ENCODE measurements around the gene IQCM. TPM values are rescaled to one million over a fixed set of nuclear protein-coding genes. Genes with fewer than 3 reads are reported as not detected.

The IQCM gene
- total and polyA plus RNA-seq, 2 donors (not counting 1 experiment from before 2014, with no cell fraction given): not detected

DNA sequence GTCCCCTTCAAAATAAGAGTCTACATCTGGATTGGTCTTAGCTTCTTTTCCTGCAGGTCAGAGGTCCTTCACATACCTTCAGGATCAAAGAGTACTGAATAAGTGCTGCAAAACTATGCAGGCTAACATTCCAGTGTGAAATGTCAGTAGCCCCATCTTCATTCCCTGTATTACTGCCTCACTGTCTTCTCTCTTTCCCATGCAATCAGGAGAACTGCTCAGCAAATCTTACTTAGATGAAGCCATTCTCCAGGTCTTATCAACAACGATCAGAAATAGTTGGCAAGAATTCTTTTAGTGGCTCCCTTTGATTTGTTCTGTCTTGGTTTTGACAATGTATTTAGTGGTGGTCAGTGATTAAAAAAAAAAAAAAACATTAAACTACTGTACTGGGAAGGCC is 26.0 kb upstream of the IQCM start:
- TF ChIP-seq, protein P1, sequence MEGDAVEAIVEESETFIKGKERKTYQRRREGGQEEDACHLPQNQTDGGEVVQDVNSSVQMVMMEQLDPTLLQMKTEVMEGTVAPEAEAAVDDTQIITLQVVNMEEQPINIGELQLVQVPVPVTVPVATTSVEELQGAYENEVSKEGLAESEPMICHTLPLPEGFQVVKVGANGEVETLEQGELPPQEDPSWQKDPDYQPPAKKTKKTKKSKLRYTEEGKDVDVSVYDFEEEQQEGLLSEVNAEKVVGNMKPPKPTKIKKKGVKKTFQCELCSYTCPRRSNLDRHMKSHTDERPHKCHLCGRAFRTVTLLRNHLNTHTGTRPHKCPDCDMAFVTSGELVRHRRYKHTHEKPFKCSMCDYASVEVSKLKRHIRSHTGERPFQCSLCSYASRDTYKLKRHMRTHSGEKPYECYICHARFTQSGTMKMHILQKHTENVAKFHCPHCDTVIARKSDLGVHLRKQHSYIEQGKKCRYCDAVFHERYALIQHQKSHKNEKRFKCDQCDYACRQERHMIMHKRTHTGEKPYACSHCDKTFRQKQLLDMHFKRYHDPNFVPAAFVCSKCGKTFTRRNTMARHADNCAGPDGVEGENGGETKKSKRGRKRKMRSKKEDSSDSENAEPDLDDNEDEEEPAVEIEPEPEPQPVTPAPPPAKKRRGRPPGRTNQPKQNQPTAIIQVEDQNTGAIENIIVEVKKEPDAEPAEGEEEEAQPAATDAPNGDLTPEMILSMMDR (conservative IDR thresholded peaks at IDR 0.05 in 1 of 2, IDR thresholded peaks at IDR 0.05 in 1 of 2; ENCODE audit: low read depth in 1 of 2, low read length in 2 of 2): no peak
- no peak for TF ChIP-seq EZH2 (IDR thresholded peaks at IDR 0.05; ENCODE audit: low read length, missing control alignments)
- Histone ChIP-seq H3K4me2 (ENCODE audit: extremely low read depth, insufficient read depth, low read length) (no peak overlapping the region), H4K20me1 (ENCODE audit: control insufficient read depth, extremely low read depth, insufficient read depth, low read length) (no peaks in the 10 kb centered on the region), H3K36me3 (ENCODE audit: control insufficient read depth, insufficient read depth, low read length) (no peaks in the 10 kb centered on the region), H3K27ac (ENCODE audit: insufficient read depth, low read length) (no peak overlapping the region), H3K4me3 (replicated peaks in 1 of 4; ENCODE audit: control extremely low read depth in 1 of 4, insufficient read depth in 1 of 4, low read depth in 3 of 4, low read length in 4 of 4) (no peak overlapping the region), H3K9ac (ENCODE audit: insufficient read depth, low read length) (no peak overlapping the region), H3K9me3 (ENCODE audit: control insufficient read depth, insufficient read depth, low read depth, low read length) (no peaks in the 10 kb centered on the region), H3K4me1 (ENCODE audit: control insufficient read depth, extremely low read depth, insufficient read depth, low read length) (no peaks in the 10 kb centered on the region), H2AFZ (ENCODE audit: low read length) (no peak overlapping the region), H3K27me3 (ENCODE audit: control insufficient read depth, insufficient read depth, low read length) (no peaks in the 10 kb centered on the region), H3K79me2 (ENCODE audit: control insufficient read depth, insufficient read depth, low read length) (no peaks in the 10 kb centered on the region)
- DNase-seq (ENCODE audit: low read depth in 2 of 2): peak in 1 of 2 donors; percentile 55

DNA sequence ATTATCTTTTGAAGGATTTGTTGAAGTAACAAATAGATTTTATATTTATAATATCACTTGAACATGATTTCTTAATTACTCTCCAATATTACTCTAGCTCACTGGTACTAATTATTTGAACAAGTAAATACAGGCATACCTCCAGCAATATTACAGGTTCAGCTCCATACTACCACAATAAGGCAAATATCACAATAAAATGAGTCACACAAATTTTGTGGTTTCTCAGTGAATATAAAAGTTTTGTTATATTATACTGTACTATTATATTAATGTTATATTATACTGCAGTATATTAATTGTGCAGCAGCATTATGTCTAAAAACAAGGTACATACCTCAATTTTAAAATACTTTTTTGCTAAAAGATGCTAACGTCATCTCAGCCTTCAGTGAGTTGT is 22.4 kb upstream of the IQCM start:
- TF ChIP-seq EZH2 (IDR thresholded peaks at IDR 0.05; ENCODE audit: low read length, missing control alignments): no peak
- TF ChIP-seq, protein P1 (conservative IDR thresholded peaks at IDR 0.05 in 1 of 2, IDR thresholded peaks at IDR 0.05 in 1 of 2; ENCODE audit: low read depth in 1 of 2, low read length in 2 of 2): no peak
- H3K4me3 ChIP-seq (replicated peaks in 1 of 4; ENCODE audit: control extremely low read depth in 1 of 4, insufficient read depth in 1 of 4, low read depth in 3 of 4, low read length in 4 of 4): no peak overlapping the region
- H3K4me1 ChIP-seq (ENCODE audit: control insufficient read depth, extremely low read depth, insufficient read depth, low read length): no peaks in the 10 kb centered on the region
- H3K79me2 ChIP-seq (ENCODE audit: control insufficient read depth, insufficient read depth, low read length): no peaks in the 10 kb centered on the region
- H3K36me3 ChIP-seq (ENCODE audit: control insufficient read depth, insufficient read depth, low read length): no peaks in the 10 kb centered on the region
- H3K9ac ChIP-seq (ENCODE audit: insufficient read depth, low read length): no peak overlapping the region
- DNase-seq (ENCODE audit: low read depth in 2 of 2): no peak
- H3K27ac ChIP-seq (ENCODE audit: insufficient read depth, low read length): no peak overlapping the region
- H2AFZ ChIP-seq (ENCODE audit: low read length): no peak overlapping the region
- no peaks in the 10 kb centered on the region for H4K20me1 ChIP-seq (ENCODE audit: control insufficient read depth, extremely low read depth, insufficient read depth, low read length)
- H3K4me2 ChIP-seq (ENCODE audit: extremely low read depth, insufficient read depth, low read length): no peak overlapping the region
- no peaks in the 10 kb centered on the region for H3K27me3 ChIP-seq (ENCODE audit: control insufficient read depth, insufficient read depth, low read length)
- H3K9me3 ChIP-seq (ENCODE audit: control insufficient read depth, insufficient read depth, low read depth, low read length): no peaks in the 10 kb centered on the region

DNA sequence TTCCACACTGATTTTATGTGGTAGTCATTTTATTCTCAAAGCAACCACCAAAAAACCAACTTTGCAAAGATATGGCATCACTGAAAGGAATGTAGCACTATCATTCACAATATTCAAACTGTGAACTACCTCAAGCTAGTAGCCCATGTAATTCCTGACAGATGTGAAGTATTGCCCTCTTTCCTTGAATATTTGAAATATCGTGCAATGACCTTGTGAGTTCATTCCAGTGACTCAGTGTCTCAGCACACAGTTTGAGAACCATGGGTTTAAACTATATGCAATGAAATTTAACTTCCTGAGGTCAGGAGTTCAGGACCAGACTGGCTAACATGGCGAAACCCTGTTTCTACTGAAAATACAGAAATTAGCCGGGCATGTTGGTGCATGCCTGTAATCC is 20.9 kb upstream of the IQCM start:
- Histone ChIP-seq H3K79me2 (ENCODE audit: control insufficient read depth, insufficient read depth, low read length) (no peaks in the 10 kb centered on the region), H3K4me3 (replicated peaks in 1 of 4; ENCODE audit: control extremely low read depth in 1 of 4, insufficient read depth in 1 of 4, low read depth in 3 of 4, low read length in 4 of 4) (no peak overlapping the region), H3K27ac (ENCODE audit: insufficient read depth, low read length) (no peak overlapping the region), H3K4me2 (ENCODE audit: extremely low read depth, insufficient read depth, low read length) (no peak overlapping the region), H2AFZ (ENCODE audit: low read length) (no peak overlapping the region), H3K27me3 (ENCODE audit: control insufficient read depth, insufficient read depth, low read length) (no peaks in the 10 kb centered on the region), H3K9ac (ENCODE audit: insufficient read depth, low read length) (no peak overlapping the region), H4K20me1 (ENCODE audit: control insufficient read depth, extremely low read depth, insufficient read depth, low read length) (no peaks in the 10 kb centered on the region), H3K4me1 (ENCODE audit: control insufficient read depth, extremely low read depth, insufficient read depth, low read length) (no peaks in the 10 kb centered on the region), H3K36me3 (ENCODE audit: control insufficient read depth, insufficient read depth, low read length) (no peaks in the 10 kb centered on the region), H3K9me3 (ENCODE audit: control insufficient read depth, insufficient read depth, low read depth, low read length) (no peaks in the 10 kb centered on the region)
- TF ChIP-seq EZH2 (IDR thresholded peaks at IDR 0.05; ENCODE audit: low read length, missing control alignments): no peak
- TF ChIP-seq, protein P1 (conservative IDR thresholded peaks at IDR 0.05 in 1 of 2, IDR thresholded peaks at IDR 0.05 in 1 of 2; ENCODE audit: low read depth in 1 of 2, low read length in 2 of 2): no peak
- DNase-seq (ENCODE audit: low read depth in 2 of 2): peak; percentile 2 to 61
